Subcutaneous abdominal adipose tissue (tissue), 5 donors: ENCODE measurements around the gene GLCE.

Experiments
- H3K27ac ChIP-seq: one replicate; pipeline ENCODE4 v1.7.0; 2013; ENCODE audit warnings: low read depth, mild to moderate bottlenecking, inconsistent platforms, low read length, moderate library complexity
- H3K27me3 ChIP-seq, 5 donors: one replicate each; pipeline ENCODE4 v1.7.0; 2013; ENCODE audit warnings: low read length in 5 of 5, inconsistent platforms in 1 of 5; ENCODE audit not compliant: control insufficient read depth in 5 of 5, insufficient read depth in 4 of 5
- H3K36me3 ChIP-seq, 5 donors: one replicate each; pipeline ENCODE4 v1.7.0; 2013; ENCODE audit warnings: low read length in 5 of 5; ENCODE audit not compliant: control insufficient read depth in 5 of 5, insufficient read depth in 5 of 5
- H3K4me1 ChIP-seq, 5 donors: one replicate each; pipeline ENCODE4 v1.7.0; 2013; ENCODE audit warnings: low read length in 5 of 5, mild to moderate bottlenecking in 3 of 5, moderate library complexity in 1 of 5; ENCODE audit not compliant: control insufficient read depth in 5 of 5, insufficient read depth in 5 of 5
- H3K4me3 ChIP-seq, 5 donors: one replicate each; pipeline ENCODE4 v1.7.0; 2013; ENCODE audit warnings: low read length in 5 of 5, low read depth in 1 of 5
- H3K9ac ChIP-seq, 5 donors: one replicate each; pipeline ENCODE4 v1.7.0; 2013; ENCODE audit warnings: low read length in 5 of 5, mild to moderate bottlenecking in 4 of 5, moderate library complexity in 3 of 5
- H3K9me3 ChIP-seq, 5 donors: one replicate each; pipeline ENCODE4 v1.7.0; 2013; ENCODE audit warnings: low read length in 5 of 5; ENCODE audit not compliant: control insufficient read depth in 5 of 5
- donor health status: healthy.
- donor health status: healthy.
- donor health status: healthy.
- donor health status: healthy.
- donor health status: healthy.

Gene GLCE

GRCh38 chr15:69305933-69306568, 145.6 kb downstream of the GLCE start:
- peaks cover 0 to 2% (median 0%) of the 10 kb centered on the region in 5 donors for H3K9me3 ChIP-seq
- H3K4me1 ChIP-seq, result peaks cover 0 to 7% (median 1%) of the 10 kb centered on the region in 5 donors
- no peak overlapping the region for H3K4me3 ChIP-seq
- no peaks in the 10 kb centered on the region for H3K36me3 ChIP-seq
- no peak overlapping the region for H3K27ac ChIP-seq
- peaks cover 0 to 16% (median 12%) of the 10 kb centered on the region in 5 donors for H3K27me3 ChIP-seq
- no peak overlapping the region for H3K9ac ChIP-seq

DNA sequence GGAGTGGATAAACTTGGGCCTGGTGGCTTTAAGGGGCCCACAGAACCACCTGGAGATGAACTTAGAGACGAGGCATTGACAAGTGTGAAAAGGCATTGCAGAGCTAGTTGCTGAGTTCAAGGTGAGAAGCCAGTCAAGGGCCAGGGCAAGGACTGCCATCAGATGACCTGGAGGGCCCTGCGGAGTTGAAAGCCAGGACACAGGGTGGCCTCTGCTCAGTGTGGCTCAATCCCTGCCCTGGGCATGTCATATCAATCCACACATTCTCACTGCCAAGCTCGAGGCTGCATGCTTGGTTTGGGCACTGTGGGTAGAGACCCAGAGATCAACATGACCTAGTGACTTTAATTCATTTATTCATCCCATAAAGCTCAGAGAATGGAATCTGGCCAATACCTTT, 147.5 kb downstream of the GLCE start:
- Histone ChIP-seq H3K9me3 (peaks cover 0 to 2% (median 0%) of the 10 kb centered on the region in 5 donors), H3K27me3 (peaks cover 0 to 5% (median under 1%) of the 10 kb centered on the region in 5 donors), H3K4me1 (peaks cover 0 to 7% (median 2%) of the 10 kb centered on the region in 5 donors), H3K4me3 (no peak overlapping the region), H3K9ac (no peak overlapping the region), H3K27ac (no peak overlapping the region), H3K36me3 (no peaks in the 10 kb centered on the region)

GRCh38 chr15:69308949-69309348, 148.5 kb downstream of the GLCE start:
- Histone ChIP-seq H3K36me3 (no peaks in the 10 kb centered on the region), H3K27me3 (peaks cover 0 to 3% (median 0%) of the 10 kb centered on the region in 5 donors), H3K4me3 (no peak overlapping the region), H3K27ac (no peak overlapping the region), H3K9ac (no peak overlapping the region), H3K9me3 (peaks cover 0 to 2% (median 0%) of the 10 kb centered on the region in 5 donors), H3K4me1 (peaks cover 0 to 15% (median 2%) of the 10 kb centered on the region in 5 donors)

- no peaks in the 10 kb centered on the region for H3K36me3 ChIP-seq
- no peak overlapping the region for H3K27ac ChIP-seq
- no peaks in the 10 kb centered on the region for H3K27me3 ChIP-seq
- no peak overlapping the region for H3K4me3 ChIP-seq
- peaks cover 0 to 2% (median 0%) of the 10 kb centered on the region in 5 donors for H3K9me3 ChIP-seq
- peaks cover 0 to 17% (median 2%) of the 10 kb centered on the region in 5 donors for H3K4me1 ChIP-seq
- no peak overlapping the region for H3K9ac ChIP-seq
These were observed 150.9 kb downstream of the GLCE start for GRCh38 chr15:69311319-69311721.

DNA sequence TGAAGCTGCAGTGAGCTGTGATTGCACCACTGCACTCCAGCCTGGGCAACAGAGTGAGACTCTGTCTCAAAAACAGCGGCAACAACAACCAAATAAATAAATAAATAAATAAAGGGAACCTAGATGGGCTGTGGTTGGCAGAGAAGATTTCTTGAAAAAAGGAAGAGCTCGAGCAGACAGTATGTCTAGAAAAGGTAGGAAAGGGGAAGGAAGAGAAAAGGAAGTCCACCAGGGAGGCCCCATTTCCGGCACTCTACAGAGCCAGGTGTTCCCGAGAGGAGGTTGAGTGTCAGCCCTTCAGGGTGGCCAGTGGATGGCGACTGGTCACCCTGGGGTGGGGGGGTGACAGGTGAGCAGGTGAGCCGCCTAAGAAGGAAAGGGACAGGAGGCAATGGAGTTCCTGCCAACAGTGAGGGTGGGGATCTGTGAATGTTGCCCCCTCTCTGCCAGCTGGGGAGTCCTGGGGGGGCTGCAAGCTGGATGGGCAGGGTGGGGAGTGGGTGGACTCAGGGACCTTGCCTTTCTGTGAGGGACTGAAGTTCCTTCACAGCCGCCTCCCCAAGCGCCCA, 153.1 kb downstream of the GLCE start:
- peaks cover 0 to 9% (median 3%) of the 10 kb centered on the region in 5 donors for H3K27me3 ChIP-seq
- peaks cover 0 to 10% (median 0%) of the 10 kb centered on the region in 5 donors for H3K4me1 ChIP-seq
- no peak overlapping the region for H3K9ac ChIP-seq
- no peak overlapping the region for H3K4me3 ChIP-seq
- no peak overlapping the region for H3K27ac ChIP-seq
- no peaks in the 10 kb centered on the region for H3K9me3 ChIP-seq
- H3K36me3 ChIP-seq, result no peaks in the 10 kb centered on the region

- Histone ChIP-seq H3K4me1 (peaks cover 0 to 10% (median 0%) of the 10 kb centered on the region in 5 donors), H3K36me3 (no peaks in the 10 kb centered on the region), H3K27me3 (peaks cover 0 to 9% (median 3%) of the 10 kb centered on the region in 5 donors), H3K4me3 (no peak overlapping the region), H3K9ac (no peak overlapping the region), H3K27ac (no peak overlapping the region), H3K9me3 (no peaks in the 10 kb centered on the region)
These were observed 153.7 kb downstream of the GLCE start for GRCh38 chr15:69314131-69314530.

- no peak overlapping the region for H3K9ac ChIP-seq
- no peaks in the 10 kb centered on the region for H3K36me3 ChIP-seq
- no peak overlapping the region for H3K27ac ChIP-seq
- no peaks in the 10 kb centered on the region for H3K9me3 ChIP-seq
- H3K27me3 ChIP-seq, result peaks cover 0 to 12% (median 5%) of the 10 kb centered on the region in 5 donors
- no peak overlapping the region for H3K4me3 ChIP-seq
- peaks cover 0 to 10% (median 0%) of the 10 kb centered on the region in 5 donors for H3K4me1 ChIP-seq
These were observed 154.3 kb downstream of the GLCE start for GRCh38 chr15:69314736-69315135.

DNA sequence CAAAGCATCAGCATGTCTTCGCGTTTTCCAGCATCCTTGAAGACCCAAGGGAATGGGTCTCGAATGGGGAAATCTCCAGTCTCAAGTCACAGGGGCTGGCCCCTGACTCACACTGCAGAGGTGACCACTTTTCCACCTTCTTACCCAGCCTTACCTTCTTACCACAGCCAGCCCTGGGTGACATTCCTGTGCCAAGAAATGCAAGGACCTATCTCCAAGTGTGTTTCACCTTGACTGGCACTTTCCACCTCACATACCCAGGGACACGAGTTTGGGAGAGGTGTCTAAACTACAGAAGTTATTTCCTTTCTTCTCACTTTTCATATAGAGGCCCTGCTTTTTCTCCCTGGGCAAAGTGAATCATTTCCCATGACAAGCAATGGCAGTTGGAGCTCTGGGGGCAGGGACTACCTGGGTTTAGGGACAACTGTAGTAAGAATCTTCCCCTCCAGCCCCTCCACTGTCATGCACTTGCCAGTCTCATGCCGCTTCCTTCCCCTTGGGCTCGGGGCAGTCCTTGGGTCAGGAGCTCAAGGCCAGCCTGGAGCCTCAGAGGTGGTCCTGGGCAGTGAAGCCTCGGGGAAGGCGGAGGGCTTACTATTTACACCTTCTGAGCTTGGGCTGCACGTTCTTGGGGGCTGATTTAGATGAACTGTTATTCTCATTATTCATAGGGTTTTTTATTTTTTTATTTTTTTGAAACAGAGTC, 155.1 kb downstream of the GLCE start:
- H3K9ac ChIP-seq, result no peak overlapping the region
- no peak overlapping the region for H3K27ac ChIP-seq
- peaks cover 0 to 12% (median 8%) of the 10 kb centered on the region in 5 donors for H3K27me3 ChIP-seq
- H3K9me3 ChIP-seq, result no peaks in the 10 kb centered on the region
- no peak overlapping the region for H3K4me3 ChIP-seq
- peaks cover 0 to 10% (median 0%) of the 10 kb centered on the region in 5 donors for H3K4me1 ChIP-seq
- no peaks in the 10 kb centered on the region for H3K36me3 ChIP-seq

GRCh38 chr15:69316291-69316690, 155.9 kb downstream of the GLCE start:
- Histone ChIP-seq H3K9me3 (no peaks in the 10 kb centered on the region), H3K27me3 (peaks cover 0 to 12% (median 8%) of the 10 kb centered on the region in 5 donors), H3K9ac (no peak overlapping the region), H3K4me1 (peaks cover 0 to 10% (median 0%) of the 10 kb centered on the region in 5 donors), H3K27ac (no peak overlapping the region), H3K36me3 (no peaks in the 10 kb centered on the region), H3K4me3 (no peak overlapping the region)

DNA sequence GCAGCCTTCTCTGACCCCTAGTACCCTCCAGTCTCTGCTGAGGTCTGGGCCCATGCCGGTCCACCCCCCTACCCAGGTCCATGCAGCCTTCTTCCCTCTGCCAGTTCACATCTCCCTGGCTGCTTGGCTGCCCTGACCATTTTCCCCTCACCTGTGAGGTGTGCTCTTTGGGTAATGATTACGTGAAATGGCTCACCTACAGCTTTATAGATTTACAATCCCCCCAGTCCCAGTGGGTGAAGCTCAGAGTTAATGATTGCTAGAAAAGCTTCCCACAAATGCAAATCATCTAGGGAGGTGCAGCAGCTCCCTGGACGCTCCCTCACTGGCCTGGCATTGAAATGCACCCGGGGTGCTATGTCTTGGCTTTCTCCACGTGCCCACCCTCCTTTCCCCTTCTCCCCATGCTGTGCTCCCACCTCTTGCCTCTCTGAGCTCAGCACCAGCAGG, 157.0 kb downstream of the GLCE start:
- Histone ChIP-seq H3K27ac (no peak overlapping the region), H3K4me3 (no peak overlapping the region), H3K9ac (no peak overlapping the region), H3K36me3 (no peaks in the 10 kb centered on the region), H3K27me3 (peaks cover 0 to 12% (median 8%) of the 10 kb centered on the region in 5 donors), H3K4me1 (peaks cover 0 to 10% (median 0%) of the 10 kb centered on the region in 5 donors), H3K9me3 (no peaks in the 10 kb centered on the region)
